ENCODE results near the gene HYAL3.
"Not testable (repeated sequence)": the region's sequence is repeated elsewhere in the genome, so short reads cannot be mapped to it uniquely, and the experiment has no call there.

The HYAL3 gene

DNA sequence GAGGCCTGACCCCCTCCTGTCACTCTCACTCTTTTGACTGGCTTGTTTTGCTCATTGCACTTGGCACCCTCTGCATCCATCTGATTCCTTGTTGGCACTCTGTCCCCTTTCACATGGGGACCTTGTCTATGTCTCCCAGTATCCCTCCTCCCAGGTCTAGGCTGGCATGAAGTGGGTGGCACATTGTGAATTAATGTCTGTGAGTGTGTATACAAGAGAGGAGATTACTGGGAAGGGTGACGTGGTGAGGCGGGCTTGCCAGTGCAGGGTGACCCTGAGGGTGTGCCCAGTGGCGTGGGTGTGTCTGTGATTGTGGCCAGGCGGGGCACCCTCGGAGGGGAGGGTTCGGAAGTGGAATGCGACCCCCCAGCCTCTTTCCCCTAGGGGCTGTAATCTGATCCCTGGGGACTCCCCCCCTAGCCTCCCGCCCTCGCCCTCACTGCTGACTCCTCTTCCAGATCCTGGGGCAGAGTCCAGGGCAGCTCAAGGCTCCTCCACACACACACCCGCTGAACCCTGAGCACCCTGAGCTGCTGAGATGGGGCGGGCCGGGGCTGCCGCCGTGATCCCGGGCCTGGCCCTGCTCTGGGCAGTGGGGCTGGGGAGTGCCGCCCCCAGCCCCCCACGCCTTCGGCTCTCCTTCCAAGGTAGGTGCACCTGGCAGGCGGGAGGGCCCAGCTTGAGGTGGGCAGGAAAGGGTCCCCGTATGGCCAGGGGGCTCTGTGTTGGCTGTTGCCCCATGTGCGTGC, 30.3 kb downstream of the HYAL3 start, which contains the start of gene SEMA3B:
Gene SEMA3B, plus strand, starts transcription at position 445 of the 749 bp plus-strand sequence. Its CDS starts 94 bp downstream, at position 539.
- DNase-seq = peak; percentile 69

DNA sequence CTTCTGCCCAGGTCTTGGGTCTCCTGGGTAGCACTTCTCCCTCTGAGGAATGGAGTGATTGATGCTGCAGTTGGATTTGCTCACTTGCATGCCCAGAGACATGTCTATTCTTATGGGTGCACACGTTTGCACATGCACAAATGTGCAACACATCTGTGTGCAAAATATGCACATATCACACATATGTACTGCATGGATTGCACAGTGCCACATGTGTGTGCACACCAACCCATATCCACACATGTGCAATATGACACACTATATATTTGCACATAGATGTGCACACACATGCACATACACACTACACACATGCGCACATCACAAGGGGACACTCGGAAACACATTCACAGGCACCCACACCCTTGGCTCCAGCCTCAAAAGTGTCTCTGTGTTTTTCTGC, 30.9 kb downstream of the HYAL3 start:
- DNase-seq = no peak

DNA sequence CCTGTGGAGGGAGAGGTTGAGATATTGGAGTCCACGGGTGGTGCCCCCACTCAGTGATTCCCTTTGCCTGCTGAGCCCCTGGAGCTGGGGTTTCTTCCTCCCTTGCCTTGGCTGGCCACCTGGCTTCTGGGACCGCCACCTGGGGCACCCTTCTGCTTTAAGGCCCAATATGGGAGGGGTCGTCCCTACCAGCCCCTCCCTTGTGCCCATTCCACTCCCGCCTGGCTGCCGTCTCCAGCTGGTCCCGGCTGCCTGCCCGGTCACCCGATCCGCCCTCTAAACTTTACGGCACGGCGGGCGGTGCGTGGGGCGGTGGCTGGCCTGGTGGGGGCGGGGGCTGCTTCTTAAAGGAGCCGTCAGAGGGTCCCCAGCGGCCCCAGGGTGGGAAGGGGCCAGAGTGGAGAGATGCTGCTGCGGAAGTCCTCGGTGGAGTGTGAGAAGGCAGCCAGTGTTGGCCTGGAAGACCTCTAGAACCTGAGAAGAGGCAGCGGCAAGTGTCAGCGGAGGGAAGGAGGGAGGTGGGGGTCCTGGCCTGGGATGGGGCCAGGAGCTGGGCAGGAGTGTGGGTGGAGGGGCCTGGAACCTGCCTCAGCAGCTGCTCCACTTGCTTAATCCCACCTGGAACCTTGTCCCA, 31.8 kb downstream of the HYAL3 start:
- DNase-seq = no peak

DNA sequence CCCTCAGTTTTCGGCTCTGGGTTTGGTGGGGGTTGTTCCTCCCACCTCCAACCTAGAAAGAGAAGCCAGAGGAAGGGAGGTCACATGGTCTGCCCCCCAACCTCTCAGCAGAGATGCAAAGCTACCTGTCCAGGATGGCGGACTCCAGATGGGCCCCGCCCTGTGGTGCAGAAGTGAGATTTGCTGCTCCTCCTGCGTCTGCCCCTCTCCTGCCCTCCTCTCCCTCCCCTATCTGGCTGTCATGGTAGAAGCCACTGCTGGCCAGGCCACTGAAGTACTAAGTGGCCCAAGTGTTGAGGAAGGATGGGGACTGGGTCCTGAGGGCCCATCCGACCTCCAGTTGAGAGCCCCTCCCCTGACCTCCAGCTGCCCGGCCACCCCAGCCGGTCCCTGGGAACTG, 32.4 kb downstream of the HYAL3 start:
- DNase-seq = no peak

DNA sequence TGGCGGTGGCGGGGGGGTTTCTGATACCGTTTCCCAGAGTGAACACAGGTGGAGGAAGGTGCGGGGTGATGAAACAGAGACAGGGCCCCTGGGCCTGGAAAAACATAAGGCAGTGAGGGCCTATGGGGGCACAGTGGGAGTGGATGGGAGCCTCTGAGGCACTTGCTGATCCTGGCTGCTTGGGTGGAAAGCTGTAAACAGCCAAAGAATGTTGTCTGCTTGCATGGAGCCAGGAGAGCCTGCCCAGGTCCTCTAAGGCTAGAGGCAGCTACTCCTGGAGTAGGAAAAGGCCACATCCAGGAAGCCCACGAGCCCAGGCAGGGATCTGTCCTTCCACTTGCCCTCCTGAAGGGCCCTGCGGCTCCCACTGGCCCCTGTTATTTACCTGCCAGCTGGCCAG, 33.2 kb downstream of the HYAL3 start:
- no peak for DNase-seq

DNA sequence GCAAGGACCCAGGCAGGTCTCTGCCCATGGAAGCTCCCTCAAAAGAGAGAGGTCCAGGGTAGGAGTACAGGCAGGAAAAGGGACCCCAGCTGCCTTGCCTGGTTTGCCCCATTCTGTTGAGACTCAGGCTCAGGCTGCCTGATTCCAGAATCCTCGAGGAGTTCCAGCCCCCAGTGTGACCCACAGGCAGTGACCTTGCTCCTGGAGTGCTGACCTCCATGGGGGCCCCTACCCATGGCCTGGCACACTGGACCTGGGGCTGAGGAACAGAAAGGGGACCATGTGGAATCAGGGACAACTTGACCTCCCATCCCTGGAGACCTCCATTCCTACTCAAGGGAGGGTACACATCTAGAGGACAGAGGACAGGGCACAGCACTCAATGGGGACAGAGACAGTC, 33.6 kb downstream of the HYAL3 start:
- no peak for DNase-seq

DNA sequence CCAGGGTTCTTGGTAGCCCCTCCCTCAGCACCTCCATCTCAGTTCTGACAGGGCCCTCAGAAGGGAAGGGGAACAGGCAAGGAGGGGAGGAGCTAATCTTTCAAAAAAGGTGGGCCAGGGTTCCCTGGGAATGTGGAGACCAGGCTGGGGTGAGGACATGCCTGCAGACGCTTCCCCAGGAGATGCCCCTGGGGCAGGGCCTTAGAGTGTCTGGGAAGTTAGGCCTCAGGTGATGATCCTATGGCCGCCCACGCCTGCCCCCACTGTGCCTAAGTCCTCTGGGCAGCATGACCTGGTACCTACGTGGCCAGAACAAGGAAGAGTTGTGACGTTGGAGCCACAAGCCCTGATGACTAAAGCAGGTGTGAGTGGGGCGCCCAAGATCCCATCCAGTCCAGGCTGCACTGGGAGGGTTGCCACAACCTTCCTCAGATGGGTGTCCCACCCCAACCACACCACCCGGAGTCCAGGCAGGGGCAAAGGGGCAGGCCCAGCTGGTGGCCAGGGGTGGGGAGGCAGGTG, 34.2 kb downstream of the HYAL3 start:
- DNase-seq = no peak

DNA sequence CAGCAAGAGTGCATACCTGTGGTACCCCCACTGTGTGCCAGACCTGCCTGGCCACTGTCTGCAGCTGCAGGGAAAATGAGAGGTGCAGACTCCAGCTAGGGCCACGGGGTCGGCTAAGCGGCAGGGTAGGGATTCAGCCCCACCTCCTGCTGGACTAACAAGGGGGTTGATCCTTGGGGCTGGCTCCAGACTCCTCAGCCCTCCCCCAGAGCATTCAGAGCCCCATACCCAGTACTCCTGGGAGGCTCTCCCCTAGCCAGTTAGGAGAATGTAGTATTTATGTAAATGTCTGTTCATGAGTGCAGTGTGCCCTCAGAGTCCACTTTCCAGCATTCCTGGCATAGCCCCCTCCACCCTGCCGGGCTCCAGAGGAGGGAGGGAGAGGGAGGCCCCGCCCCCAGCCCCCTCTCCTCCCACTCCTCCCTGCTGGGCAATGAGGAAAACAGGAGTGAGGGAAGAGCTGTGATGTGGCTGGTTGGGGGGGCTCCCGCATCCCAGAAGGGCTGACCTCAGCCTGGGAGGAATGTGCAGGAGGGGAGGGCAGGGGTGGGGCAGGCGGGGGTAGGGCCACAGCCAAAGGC, 34.7 kb downstream of the HYAL3 start:
- DNase-seq = peak; percentile 98

DNA sequence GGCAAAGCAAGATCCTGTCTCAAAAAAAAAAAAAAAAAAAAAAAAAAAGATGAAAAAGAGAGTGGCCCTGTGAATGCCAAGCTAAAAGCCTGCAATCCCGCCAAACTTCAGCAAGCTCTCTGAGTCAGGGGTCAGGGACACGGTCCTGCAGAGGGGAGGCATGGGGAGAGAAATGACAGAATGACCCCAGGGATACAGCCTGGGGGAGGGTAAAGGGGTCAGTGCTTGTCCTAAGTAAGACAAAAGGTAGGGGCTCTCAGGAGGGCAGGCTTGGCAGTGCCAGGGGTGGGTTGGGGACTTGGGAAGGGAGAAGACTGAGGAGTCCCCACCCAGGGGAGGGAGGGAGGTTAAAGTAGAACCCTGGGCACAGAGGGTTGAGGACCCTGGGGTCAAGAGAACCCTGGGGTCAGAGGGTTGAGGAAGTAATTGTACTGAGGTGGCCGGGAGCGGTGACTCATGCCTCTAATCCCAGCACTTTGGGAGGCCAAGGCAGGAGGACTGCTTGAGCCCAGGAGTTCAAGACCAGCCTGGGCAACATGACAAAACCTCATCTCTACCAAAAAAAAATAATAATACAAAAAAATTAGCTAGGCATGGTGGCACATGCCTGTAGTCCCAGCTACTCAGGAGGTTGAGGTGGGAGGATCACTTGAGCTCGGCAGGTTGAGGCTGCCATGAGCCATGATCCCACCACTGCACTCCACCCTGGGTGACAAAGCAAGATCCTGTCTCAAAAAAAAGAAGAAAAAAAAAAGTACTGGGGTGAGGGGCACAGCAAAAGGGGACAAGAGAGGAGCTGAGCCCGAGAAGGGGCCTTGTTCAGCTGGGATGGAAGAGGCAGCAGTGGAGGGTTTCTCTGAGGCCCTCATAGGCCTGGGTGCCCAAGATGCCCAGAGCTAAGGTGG, 35.5 kb downstream of the HYAL3 start:
- DNase-seq = no peak

DNA sequence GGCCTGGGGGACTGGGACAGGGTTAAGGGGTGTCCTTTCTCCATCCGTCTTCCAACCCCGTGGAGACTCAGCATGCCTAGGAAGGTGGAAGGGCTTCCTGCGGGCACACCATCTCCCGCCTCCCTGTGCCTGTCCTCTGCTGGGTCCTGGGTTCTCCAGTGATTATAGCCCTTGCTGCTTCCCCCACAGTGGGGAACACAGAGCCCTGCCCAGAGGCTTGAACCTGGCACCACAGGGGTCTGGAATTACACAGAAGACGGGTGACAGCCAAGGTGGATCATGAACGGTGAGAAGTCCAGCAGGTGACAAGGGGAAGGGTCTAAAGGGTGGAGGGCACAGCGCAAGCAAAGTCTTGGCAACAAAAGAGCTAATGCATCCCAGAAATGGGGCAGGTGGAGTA, 36.4 kb downstream of the HYAL3 start:
- DNase-seq = no peak

DNA sequence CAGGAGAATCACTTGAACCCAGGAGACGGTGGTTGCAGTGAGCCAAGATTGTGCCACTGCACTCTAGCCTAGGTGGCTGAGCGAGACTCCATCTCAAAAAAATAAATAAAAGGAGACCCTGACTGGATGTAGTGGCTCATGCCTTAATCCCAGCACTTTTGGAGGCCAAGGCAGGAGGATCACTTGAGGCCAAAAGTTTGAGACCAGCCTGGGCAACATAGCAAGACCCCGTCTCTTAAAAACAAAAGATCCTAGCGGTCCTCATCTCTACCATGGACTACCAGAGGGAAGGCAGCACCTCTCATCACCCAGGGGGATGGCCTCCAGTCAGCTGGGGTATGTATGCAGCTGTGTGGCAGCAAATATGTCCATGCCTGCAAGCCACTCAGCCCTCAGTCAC, 37.0 kb downstream of the HYAL3 start:
- not testable (repeated sequence) for DNase-seq

DNA sequence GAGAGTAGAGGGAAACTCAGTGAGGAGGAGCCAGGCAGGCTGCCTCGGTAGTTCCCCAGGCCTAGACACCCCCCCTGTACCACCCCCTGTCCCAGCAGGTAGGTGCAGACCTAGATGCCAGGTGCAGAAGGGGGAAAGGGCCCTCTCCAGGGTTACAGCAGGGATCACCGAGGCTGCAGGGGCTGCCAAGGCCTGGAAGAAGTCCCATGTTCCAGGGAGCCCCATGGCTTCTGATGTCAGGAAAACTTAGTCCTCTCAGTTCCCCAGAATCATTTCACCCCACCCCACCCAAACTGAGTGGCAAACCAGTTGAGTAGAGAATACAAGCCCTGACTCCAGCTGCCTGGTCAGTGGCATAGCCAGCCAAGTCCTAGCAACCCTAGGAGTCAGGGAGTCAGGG, 37.7 kb downstream of the HYAL3 start:
- DNase-seq = no peak

DNA sequence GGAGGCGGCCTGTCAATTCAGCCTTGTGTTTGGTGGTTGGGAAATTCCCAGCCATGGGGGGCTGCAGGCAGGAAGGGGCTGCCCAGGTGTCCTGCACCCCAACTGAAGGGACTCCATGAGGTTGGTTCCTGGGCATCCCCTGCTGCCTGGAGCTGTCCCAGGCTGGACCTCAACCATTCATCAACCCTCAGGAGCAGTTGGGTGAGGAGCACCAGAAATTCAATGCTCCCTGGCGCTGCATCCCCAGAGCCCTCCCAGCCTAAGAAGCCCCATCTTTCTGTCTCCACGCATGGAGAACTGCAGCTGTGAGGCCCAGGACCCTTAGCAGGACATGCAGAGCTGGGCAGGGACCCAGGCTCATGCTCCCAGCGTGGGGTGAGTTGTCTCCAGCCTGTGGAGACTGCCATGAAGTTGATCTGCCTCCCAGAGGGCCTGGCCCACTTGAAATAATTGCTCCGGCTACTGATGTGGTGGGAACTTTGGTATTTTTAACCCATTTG, 38.2 kb downstream of the HYAL3 start:
- no peak for DNase-seq

DNA sequence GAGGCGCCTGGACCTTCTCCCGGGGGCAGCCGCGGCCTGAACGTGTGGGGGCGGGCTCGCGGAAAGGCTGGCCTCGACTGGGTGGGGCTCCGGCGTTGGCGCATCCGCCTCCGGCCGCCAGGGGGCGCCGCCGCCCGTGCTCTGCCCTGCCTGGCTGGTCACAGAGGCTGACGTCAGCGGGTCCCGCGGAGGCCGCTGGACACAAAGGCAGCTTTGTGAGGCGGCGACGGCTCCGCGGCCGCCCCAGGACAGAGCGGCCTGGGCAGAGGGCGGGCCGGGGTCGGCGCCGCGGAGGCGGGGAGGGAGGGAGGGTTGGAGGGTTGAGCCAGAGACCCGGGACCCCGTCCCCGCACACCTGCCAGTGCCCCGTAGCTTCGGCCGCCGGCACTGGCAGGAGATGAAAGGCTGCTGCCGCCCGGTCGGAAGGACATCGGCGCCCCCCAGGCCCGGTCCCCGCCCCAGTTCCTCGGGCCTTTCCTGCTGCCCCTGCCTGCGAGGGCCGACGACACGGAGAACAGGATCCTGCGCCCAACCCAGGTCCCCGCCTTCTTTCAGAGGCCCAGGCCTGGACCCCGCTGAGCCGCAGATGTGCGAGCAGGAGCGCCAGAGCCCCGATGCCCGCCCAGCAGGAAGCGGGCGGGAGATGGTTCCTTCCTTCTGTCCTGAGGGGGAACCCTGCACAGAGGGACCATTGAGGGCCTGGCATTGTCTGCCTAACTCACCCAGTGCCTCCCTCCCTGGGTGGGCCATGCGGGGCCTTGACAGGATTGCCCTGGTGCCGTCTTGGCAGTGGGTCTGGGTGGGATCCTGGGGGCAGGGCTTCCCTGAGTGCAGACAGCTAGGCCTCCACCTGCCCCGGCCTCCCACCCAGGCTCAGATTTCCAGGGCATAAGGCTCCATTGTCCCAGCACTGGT, 38.9 kb downstream of the HYAL3 start:
- peak; percentile 88 for DNase-seq

DNA sequence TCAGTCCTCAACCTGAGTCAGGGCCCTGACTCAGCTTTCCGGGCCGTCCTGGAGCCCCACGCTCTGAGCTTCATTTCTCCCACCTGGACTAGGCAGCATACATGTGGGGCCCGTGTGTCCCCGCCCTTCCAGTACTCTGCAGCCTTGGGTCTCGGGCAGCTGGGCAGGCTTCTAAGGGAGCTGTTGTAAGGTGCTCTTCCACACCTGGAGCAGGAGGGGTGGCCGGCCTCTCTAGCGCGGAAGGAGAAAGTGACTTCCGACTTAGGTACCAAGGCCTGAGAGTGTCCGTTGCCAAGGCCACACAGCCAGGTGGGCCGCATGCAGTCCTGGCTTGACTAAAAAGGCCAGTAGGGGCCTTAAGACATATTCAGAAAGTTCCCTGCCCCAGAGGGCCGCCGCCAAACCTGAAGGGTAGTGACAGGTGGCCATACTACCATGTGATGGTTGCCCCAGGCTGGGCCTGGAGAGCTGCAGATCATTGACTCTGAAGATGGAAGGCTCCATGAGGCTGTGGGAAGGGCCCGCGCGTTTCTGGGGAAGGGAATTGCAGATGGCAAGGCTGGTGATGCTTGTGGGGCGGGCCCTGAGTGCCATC, 39.7 kb downstream of the HYAL3 start:
- no peak for DNase-seq

DNA sequence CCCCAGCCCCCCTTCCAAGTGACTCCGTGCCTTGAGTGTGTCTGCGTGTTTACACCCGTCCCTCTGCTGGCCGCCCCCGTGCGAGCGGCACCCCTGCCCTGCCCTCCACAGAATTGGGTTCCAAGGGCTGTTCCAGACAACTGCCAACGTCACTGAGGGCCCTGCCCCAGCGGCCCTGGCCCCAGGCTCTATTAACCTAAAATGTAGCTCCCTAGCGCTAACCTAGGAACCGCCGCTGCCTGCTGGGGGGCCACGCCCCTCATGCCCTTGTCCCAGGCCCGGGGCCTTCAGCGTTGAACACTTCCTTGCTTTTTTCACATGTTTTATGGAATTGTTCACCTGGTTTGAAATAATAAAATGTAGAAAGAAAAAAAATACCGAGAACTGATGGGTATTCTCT, 40.2 kb downstream of the HYAL3 start:
- DNase-seq = no peak

DNA sequence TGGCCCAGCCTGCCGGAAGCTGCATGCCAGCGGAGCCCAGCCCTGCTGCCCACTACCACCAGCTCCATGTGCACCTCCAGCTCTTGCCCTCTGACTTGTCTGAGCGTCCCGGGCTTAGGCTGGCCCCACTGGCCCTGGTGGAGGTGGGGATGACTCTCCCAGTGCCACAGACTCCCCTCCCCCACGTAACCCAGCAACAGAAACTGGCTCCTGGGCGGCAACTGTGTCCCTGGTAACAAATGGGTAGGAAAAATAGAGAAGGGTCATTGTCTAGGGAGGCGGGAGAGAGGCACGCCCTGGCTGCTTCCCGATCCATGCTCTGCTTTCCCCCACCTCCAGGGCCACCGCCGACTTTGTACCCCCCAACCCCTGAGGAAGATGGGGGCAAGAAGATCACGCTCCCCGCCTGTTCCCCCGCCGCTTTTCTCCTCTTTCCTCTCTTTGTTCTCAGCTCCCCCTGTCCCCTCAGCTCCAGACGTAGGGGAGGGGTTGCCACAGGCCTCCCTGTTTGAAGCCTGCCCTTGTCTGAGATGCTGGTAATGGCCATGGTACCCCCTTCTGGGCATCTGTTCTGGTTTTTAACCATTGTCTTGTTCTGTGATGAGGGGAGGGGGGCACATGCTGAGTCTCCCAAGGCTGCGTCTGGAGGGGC, 41.0 kb downstream of the HYAL3 start:
- no peak for DNase-seq

DNA sequence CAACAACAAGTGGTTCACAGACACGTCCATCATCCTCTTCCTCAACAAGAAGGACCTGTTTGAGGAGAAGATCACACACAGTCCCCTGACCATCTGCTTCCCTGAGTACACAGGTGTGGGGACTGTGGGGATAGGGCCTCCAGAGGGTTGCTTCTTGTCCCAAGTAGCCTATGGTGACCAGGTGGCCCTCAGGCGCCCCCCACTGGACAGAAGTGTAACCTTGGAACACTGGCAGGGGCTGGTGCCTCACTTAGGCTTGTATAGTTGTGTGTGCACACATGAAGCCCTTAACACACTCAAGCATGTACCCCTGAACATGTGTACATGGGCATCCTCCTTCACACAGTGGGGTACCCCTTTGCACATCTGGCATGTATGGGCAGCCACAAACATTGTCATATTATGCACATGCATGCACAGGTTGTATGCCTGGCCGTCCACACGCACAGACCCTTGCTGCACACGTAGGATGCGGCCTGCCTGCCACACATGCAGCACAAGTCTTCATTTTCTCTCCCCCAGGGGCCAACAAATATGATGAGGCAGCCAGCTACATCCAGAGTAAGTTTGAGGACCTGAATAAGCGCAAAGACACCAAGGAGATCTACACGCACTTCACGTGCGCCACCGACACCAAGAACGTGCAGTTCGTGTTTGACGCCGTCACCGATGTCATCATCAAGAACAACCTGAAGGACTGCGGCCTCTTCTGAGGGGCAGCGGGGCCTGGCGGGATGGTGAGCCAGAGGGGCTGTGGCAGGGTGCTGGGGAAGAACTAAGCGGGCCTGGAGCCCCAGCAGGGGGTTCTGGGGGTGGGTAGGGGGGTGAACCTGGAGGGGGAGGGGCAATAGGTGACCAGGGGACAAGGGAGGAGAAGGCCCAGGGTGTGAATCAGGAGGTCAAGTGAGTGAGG, 42.0 kb downstream of the HYAL3 start:
- no peak for DNase-seq

DNA sequence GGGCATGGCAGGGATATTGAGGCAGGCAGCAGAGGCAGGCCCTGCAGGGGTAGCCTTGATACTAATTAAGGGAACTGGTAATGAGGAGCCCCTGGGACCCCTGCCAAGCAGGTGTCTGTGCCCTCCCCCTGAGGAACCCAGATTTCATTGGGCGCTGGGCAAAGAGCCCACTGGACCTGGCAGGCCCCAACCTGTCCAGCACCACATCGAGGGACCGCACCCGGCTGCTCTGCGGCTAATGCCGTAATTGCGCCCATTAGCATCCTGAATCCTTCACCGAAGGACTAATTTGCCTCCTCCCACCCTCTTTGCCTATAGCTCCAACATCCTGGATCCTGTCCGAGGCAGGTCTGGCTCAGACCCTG, 44.0 kb downstream of the HYAL3 start:
- DNase-seq = no peak
